ENCODE measurements around the gene WNT2.

Gene WNT2

DNA sequence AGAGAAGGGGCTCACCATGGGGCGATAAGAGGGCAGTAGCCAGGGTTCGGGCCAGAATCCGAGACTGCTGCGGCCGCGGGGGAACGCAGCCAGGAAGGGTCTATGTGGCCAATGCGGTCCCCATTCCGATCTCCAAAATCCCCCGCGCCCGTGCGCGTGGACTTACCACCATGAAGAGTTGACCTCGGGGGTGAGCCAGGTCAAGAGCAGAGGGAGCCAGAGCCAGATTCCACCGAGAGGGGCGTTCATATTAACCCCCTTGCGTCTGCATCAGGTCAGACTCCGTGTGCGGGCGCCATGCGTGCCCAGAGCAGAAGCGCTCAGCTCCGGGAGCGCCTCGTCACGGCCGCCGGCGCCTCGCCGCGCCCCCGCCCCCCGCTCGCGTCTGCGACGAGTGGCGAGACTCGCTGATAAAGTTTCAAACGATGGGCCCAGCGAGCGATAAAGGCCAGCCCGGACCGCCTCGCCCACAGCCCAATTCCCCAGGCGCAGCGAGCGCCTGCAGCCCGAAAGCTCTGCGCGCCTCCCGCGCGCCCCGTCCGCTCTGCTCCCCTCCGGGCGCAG, at the start of gene WNT2:
Gene WNT2 (minus strand): TSS at position 318 of the 564 bp plus-strand sequence. CDS start 69 bp downstream, at position 249.
- no peak for DNase-seq

DNA sequence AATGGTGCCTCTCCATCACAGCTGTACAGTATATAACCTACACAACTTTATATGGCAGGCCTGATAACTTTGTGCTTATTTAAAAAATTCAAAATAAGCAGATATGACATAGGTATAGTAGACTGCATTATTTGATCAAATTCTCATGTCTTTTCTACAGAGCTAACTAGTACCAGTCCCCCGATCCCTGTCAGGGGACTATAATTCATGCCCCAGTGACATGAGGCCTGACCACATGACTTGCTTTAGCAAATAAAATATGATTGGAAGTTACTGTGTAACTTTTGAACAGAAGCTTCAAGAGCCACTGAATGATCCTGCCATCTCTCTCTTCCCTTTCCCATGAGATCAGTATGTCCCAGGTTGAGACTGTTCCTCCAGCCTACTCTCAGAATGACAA, 49.2 kb upstream of the WNT2 start:
- no peak for DNase-seq

DNA sequence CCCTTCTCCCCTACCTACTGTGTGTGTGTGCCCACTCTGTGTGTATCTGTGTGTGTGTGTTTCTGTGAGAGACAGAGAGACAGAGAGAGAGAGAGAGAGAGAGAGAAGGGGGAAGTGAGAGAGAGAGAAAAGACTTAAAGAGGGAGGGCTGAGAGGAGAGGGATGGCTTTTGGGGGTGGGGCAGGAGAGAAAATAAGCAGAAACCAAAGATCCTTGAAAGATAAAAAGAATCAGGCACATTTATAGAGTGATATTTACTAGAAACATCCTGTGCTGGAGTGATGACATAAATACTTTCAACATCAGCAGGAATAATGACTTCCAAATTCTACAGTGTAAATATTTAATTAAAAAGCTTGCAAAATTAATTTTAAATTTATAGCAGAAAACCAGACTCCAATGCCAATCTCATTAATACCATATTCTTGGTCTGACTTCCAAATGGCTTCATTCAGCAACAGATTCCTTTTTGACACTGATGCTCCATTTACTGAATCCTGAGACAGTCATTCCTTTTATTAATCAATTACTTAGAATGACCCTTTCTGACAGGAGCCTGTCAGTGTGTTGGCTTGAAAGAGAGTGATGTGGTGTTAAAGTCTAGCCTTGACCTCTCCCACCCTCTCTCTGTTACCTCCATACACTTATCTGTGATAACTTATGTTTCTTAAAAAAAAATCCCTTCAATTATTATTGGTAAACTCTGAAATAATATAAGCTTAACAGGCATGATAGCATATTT, 41.7 kb upstream of the WNT2 start:
- no peak for DNase-seq

DNA sequence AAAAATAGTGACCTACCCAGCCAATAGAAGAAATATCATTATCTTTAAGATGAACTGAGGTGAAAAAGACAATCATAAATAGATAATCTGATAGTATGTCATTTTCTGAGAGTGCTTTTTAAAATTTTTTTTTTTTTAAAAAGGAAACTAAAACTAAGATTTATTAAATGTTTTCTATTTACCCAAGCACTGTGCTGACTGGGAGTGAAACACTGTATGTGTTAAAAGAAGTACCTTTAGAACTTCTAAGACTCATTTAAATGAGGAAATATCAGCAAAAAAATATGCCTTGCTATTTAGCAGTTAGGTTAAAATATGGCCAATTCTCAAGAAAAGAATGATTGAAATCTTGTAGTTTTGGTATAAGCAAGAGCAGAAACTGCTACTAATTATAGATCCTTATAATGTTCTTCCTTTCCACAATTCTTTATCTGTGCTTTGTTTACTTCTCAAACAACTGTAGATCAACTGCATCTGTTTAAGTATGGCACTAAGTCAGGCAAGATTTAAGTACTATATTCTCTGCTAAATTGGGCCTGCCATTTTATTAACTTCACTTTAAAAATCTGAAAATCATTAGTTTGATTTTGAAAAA, 39.5 kb upstream of the WNT2 start:
- DNase-seq, result no peak

DNA sequence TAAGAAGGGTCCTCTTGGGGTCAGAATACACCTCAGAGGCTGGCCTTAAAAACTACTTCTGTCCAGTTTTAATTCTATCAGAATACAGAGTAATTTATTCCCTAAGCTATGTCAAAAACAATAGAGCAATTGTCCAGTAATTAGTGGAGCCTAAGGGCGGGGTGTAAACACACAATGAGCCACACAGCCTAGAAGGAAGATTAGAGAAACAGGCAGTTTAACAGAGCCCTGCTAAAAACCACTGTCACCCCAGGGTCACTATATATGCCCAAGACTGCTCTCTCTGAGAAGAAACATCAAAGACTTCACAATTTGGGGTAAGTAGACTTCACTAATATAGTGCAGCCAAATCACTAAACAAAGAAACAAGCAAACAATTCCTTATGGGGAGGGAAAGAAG, 27.2 kb upstream of the WNT2 start:
- DNase-seq, result no peak

DNA sequence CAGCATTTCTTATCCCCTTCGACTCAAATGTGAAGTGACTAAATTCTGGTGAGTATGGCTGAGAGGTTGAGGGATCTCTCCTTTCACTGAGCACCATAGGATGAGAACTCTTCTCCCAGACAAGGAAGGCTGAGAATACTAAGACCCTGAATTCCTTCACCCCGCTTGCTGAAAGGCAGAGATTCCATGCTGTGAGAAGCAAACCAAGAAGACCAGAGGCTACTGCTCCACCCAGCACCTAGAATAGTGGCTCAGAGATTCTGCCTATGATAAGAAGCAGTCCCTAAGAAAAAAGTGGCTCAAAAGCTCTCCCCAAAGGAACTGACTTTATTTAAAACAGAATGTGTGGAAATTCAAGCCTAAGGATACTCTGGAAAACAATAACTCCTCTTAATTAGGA, 26.7 kb upstream of the WNT2 start:
- no peak for DNase-seq

DNA sequence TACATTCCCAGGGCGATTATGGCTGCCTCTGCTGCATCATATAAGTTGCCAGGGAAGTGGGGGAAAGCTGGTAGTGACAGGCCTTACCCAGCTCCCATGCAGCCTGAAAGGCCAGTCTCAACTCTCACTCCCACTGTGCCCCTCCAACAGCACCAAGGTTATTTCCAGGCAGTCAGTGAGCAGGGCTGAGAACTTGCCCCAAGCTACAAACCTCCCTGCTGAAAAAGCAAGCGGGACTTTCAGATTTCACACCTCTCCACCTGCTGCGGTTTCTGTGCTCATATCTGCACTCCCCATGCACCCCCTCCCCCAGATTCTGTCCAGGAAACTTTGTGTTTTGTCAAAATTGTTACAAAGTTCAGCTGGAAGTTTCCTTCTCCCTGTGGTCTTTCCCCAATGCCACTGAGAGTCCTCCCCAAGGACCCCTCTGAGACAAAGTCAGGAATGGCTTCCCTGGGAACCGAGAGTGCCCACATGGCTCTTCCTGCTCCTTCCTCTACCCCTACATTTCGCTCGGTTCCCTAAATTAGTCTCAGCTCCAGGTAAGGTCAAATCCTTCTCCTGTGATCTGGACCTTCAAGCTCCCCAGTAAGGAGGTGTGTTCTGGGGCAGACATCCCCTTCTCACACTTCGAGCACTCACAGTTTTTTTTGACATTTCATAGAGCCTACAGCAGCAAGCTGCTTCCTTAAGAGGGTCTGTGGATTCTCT, 25.3 kb upstream of the WNT2 start:
- DNase-seq, result no peak

DNA sequence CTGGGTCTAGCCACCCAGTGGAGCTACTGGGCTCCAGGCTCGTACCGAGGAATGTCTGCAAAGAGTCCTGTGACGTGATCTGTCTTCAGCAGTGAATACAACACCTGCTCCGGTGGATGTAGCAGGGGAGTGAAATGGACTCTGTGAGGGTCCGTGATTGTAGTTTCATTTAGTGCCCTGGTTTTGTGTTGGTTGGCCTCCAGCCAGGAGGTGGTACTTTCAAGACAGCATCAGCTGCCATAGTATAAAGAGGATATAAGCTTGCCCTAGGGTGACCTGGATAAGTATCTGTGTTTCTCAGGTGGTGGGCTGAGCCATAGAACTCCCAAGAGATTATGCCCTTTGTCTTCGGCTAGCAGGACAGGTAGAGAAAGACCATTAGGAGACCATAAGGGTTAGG, 24.6 kb upstream of the WNT2 start:
- no peak for DNase-seq

DNA sequence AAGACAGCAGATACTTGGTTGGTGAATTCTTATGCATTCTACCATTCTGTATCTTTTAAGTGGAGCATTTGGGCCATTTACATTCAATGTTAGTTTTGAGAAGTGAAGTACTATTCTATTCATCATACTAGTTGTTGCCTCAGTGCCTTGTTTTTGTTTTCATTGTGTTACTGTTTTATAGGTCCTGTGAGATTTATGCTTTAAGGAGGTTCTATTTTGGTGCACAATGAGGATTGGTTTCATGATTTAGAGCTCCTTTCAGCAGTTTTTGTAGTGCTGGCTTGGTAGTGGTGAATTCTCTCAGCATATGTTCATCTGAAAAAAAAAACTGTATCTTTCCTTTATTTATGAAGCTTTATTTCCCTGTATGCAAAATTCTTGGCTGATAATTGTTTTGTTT, 23.3 kb upstream of the WNT2 start:
- DNase-seq, result no peak

DNA sequence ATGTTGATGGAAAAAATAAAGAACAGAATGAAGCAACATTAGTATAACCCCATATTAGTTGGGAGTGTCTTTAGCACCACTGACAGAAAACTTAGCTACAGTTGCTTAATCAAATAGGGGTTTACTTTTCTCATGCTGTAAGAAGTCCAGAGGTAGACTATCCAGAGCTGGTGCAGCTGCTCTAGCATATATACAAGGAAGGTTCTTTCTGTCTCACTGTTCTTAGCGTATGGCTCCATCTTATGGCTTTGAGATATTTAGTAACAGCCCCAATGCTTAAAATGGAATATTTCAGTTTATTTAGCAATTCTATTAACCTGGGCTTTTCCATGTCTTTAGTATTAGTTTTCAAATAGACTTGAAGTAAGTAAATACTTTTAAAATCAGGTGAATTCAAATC, 15.2 kb upstream of the WNT2 start:
- no peak for DNase-seq

DNA sequence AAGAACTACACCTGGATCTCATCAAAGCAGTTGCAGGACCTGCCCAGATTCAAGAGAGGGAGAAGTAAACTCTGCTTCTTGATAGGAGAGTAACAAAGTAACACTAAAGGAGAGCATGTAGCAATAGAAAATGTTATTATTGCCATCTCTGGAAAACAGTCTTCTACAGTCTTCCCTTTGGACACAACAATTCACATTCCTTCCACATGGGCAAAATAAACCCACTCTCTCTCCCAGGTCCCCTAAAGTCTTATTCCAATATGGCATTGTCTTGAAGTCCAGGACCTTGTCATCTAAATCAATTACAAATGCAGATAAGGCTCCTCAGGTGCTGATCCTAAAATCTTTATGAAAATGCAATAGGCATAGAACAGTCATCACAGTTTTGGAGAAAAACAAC, 10.3 kb upstream of the WNT2 start:
- DNase-seq, result no peak

DNA sequence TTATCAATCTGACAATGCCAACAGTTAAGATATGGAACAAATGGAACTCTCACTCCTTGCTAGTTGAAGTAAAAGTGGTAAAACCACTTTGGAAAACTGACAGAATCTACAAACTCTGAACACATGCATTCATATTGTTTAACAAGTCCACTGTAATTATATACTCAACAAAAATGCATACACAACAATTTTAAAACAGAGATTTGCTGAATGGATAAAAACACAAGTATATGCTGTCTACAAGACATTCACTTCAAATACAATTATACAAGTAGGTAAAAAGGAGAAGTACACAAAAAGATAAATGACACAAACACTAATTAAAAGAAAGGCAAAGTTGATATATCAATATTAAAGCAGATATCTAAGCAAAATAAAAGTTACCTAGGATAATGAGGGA, 9.2 kb upstream of the WNT2 start:
- DNase-seq, result no peak

DNA sequence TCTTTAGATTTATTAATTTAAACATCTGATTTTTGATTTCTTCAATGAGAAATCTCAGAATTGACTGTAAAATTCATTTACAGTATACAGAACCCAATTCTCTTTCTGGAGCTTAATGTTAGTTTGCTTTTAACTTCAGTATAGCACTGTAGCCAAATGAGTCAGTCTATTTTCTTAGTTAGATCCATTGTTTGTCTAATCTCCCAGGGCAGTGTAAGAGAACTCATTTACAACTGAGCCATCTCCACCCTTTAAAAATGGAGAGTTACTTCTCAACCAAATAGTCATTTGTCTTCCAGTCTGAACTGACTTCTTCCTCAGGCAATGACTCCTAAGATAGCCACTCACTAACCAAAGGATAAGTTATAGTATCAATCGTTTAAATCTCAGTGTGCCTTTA, 3.0 kb upstream of the WNT2 start:
- no peak for DNase-seq

DNA sequence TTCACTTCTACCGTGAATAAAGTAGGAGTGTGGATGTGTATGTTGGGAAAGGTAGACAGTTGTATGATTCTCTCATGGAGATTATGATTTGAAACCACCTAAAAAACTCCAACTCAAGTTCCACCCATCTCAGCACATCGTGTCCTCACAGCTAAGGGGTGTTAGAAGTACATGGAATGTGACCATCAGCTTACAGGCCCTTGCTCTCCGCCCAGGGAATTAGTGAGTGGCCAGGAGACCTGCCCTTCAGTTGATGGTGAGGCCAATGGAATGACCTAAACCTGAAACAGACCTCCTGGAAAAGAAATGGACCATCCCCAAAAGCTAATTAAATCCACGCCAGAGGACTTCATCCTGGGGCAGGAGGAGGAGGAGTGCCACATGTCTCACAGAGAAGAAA, 2.1 kb upstream of the WNT2 start:
- DNase-seq, result no peak

DNA sequence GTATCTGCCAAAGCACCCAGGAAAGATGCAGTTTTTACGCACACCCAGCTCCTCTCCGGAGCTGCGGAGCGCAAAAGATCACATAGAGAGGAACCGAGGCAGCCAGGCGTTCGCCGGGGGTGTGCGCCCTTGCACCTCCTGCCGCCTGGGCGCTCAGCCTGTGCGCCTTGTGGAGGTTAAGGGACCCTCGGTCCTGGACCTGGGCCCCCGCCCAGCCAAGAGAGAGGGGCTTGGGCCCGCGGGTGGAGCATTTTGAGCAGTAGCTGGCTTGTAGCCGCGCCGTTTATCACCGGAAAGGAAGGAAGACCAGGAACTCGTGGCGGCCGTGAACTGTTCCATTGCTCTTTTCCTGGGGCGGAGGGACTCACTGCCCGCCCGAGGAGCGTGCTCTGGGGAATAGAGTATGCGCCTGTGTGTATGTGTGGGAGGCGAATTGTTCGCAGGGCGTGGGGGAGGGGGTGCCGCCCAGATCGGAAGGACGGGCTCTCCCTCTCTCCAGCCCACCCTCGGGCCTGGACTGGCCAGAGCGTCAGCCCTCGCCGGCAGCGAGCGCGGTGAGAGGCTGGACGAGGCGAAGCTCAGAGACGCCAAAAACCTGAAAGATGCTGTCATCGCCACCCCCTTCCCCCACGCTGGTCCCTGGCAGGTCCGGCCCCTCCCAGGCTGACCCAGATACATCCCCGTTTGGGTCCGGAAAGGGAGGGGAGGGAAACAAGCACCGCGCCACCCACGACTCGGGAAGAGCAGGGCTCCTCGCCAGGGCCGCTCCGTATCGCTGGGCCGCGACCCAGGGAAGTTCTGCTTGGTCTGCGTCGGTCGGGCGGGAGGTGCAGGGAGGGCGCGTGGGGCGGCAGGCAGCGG, 1.2 kb upstream of the WNT2 start:
- DNase-seq, result no peak

DNA sequence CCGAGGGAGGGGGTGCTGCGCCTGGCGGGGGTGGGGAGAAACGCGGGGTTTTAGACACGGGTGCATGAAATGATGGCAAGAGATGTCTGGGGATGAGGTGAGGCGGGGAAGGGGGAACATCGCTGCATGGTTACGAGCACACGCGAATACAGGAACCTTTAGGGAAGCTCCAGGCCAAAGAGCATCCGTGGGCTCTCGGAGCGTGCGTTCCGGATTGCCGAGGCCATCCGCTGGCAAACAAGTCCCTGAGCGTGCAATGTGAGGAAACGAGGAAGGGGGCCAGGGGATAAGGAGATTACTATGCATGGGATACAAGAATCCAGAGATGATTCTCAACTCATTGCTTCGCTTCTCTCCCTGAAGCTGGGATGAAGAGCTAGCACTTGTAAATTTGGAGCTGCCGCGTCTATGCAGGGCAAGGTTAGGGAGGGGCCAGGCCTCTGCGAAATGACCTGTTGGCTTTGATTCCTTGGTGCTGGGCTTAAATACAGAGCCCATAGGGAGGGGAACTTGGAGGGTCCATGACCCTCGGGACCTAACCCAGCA, 520 bp upstream of the WNT2 start:
- DNase-seq, result no peak

DNA sequence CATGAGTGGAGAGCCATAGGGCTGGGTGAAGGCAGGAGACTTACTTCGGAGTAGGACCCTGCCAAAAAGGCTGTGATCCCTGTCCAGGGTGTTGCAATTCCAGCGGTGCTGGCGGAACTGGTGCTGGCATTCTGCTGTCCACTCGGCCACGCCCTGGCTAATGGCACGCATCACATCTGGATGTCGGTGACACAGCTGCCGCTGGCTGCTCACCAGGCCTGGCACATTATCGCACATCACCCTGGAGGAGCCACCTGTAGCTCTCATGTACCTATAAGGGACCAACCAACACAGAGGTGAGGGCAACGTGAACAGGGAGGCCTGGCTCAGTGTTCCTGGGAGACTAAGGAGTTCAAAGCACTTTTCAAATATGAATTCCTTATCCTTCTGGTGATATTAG, 2.3 kb downstream of the WNT2 start:
- no peak for DNase-seq

DNA sequence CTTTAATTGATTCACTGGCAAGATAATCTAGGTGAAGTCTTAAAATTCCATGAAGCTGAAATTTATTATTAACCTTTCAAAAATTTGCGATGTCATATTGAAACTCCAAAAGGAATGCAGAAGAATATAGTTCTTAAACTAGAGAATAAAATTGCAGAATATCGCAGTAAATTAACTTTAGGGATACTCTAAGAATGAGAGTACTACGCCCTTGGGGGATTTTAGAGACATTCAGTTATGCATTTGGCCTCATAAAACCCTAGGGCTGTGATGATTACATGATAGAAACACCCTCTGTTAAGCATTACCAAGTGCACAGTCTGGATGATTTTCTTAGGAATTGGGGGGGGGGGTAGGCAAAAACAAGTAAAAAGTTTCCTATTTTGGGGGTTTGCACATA, 3.7 kb downstream of the WNT2 start:
- no peak for DNase-seq

DNA sequence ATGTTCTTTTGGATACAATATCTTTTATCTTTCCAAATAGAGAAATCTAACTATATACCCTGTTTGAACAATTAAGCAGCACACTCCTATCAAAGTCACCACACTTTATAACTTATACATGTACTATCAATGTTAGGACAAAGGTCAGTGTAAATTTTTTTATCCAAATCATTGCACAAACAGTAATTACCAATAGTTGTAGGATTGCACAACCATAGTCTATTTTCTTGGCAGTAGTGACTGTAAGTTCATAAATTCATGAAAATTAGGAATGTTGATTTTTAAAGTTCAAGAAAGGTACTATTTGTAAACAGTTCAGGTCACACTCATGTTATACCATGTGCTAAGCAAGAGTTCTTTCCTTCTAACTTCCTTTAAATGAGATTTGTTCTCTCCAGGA, 9.3 kb downstream of the WNT2 start:
- no peak for DNase-seq

DNA sequence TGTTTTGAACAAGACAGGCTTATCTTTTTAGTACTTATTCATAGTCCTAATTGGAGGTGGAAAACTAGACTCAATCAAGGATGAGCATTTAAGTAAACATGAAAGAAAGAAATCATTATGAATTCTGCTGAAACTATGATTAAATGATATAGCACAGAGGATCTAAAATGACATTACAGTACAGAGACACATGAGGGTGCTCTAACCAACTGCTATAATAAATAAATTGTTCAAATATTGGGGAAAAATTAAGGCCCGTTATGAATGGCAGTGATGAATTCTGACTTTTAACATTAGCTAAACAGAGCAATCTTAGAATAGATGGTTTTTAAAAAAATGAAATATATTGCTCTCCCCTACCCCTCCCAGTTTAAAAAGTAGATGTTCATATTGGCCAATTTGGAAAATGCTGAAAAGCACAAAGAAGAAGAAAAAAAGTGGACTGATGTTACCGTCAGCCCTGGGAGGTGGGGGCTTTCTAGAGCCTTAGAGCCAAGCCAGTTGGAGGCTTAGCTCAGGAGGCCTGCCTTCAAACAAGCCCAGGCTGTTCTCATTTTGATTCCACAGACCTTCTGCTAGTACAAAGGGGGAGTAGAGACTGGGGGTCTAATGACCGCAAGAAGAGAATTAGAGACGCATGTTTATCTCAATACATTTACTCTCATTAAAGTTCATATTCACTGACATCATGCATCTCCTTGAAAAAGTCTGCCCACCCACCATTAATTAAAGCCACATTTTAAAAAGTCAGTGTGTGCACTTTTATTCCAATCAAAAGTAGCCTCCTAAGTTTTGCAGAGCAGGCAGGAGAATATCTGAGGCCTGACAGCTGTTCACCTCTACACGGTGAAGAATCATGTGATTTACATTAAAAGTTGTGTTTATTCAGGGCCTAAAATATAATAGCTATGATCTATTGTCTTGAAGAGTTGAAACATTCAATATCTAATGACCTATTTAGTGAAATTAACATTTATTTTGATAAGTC, 10.0 kb downstream of the WNT2 start:
- no peak for DNase-seq

DNA sequence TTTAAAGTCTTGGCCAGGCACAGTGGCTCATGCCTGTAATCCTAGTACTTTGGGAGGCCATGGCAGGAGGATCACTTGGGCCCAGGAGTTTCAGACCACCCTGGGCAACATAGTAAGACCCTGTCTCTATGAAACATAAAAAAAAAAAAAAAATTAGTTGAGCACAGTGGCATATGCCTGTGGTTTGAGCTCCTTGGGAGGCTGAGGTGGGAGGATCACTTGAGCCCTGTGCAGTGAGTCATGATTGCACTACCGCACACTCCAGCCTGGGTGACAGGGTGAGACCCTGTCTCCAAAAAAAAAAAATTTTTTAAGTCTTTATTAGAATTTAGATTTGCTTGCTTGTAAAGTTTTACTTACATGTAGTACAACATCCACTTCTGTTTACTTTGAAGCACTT, 14.0 kb downstream of the WNT2 start:
- DNase-seq, result no peak

DNA sequence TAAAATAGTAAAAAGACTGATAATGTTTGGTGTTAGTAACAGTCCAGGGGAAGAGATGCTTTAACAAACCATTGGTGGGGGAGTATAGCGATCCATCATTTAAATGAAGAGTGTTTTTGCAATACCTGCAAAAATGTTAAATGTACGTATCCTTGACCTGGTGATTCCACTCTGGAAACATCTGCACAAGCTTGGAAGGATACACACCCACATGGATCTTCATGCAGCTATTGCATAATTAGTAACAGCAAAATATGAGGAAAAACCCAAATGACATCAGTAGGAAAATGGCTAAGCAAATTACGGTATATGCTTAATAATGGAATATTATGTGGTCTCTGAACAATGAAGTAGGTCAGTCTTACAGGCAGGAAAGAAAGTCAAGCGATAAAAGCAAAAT, 20.5 kb downstream of the WNT2 start:
- no peak for DNase-seq
